HL-60/S4 treated with phorbol 12-myristate 13-acetate at 8.2 ng/mL for 4 days and 3 days (cell line): ENCODE data around the gene PSMG4.
"Not testable (repeated sequence)": the region's sequence is repeated elsewhere in the genome, so short reads cannot be mapped to it uniquely, and the experiment has no call there.

Experiments
- in situ Hi-C: fragments of 300-500 bp; cut with MboI; formaldehyde crosslinking; loops from 2 replicates; pipeline ENCODE4 v1.15.0; 2022; ENCODE audit warnings: low sequenced_read_pairs

PSMG4 gene

GRCh38 chr6:3230256-3230882 lies 28.4 kb upstream of the PSMG4 start:
- in situ Hi-C loops = no loop called here

- in situ Hi-C loops = no loop called here
Measured at GRCh38 chr6:3230900-3231246, 27.9 kb upstream of the PSMG4 start.

GRCh38 chr6:3231247-3232016 lies 27.3 kb upstream of the PSMG4 start:
- in situ Hi-C loops = no loop called here

GRCh38 chr6:3232017-3232945 lies 26.5 kb upstream of the PSMG4 start:
- in situ Hi-C loops = no loop called here

GRCh38 chr6:3233321-3233720 lies 25.4 kb upstream of the PSMG4 start:
- in situ Hi-C loops = no loop called here

GRCh38 chr6:3233904-3234303 lies 24.8 kb upstream of the PSMG4 start:
- in situ Hi-C loops = no loop called here

- in situ Hi-C loops = no loop called here
Measured at GRCh38 chr6:3235486-3235885, 23.3 kb upstream of the PSMG4 start.

GRCh38 chr6:3236005-3236404 lies 22.7 kb upstream of the PSMG4 start:
- in situ Hi-C loops = no loop called here

- in situ Hi-C loops = no loop called here
Measured at GRCh38 chr6:3237761-3238662, 20.7 kb upstream of the PSMG4 start.

- in situ Hi-C loops = no loop called here
Measured at GRCh38 chr6:3239110-3239830, 19.5 kb upstream of the PSMG4 start.

GRCh38 chr6:3240595-3240994 lies 18.2 kb upstream of the PSMG4 start:
- in situ Hi-C loops = no loop called here

GRCh38 chr6:3241745-3242144 lies 17.0 kb upstream of the PSMG4 start:
- in situ Hi-C loops = not testable (repeated sequence)

GRCh38 chr6:3242768-3243167 lies 16.0 kb upstream of the PSMG4 start:
- in situ Hi-C loops = no loop called here

GRCh38 chr6:3244003-3244831 lies 14.5 kb upstream of the PSMG4 start:
- in situ Hi-C loops = no loop called here

- in situ Hi-C loops = not testable (repeated sequence)
Measured at GRCh38 chr6:3244832-3245161, 13.9 kb upstream of the PSMG4 start.

GRCh38 chr6:3245216-3245615 lies 13.5 kb upstream of the PSMG4 start:
- in situ Hi-C loops = no loop called here

GRCh38 chr6:3247255-3248146 lies 11.2 kb upstream of the PSMG4 start:
- in situ Hi-C loops = no loop called here

GRCh38 chr6:3249821-3250220 lies 8.9 kb upstream of the PSMG4 start:
- in situ Hi-C loops = loop anchor here (10.0 to 25.0 kb wide), 2 partner anchors 125 to 762 kb away; a partner anchor contains a TSS
